Measurements from ENCODE around the gene ZSCAN12.

DNA sequence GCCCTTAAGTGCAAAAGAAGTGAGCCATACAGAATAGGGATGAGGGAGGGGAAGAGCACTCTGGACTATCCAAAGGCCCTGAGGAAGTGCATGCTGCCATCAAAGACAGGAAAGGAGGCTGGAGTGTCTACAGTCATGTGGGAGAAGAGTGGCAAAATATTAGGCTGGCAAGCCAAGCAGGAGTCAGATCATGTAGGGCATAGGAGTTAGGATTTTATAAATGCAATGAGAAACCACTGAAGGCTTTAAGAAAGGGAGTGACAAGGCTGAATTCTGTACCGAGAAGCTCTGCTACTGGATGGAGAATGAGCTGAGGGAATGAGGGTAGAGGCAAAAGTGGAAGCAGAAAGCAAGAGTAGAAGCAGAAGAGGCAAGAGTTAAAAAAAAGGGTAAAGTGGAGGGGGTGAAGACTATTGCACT lies 65.9 kb downstream of the ZSCAN12 start:
- TF ChIP-seq, protein P1, sequence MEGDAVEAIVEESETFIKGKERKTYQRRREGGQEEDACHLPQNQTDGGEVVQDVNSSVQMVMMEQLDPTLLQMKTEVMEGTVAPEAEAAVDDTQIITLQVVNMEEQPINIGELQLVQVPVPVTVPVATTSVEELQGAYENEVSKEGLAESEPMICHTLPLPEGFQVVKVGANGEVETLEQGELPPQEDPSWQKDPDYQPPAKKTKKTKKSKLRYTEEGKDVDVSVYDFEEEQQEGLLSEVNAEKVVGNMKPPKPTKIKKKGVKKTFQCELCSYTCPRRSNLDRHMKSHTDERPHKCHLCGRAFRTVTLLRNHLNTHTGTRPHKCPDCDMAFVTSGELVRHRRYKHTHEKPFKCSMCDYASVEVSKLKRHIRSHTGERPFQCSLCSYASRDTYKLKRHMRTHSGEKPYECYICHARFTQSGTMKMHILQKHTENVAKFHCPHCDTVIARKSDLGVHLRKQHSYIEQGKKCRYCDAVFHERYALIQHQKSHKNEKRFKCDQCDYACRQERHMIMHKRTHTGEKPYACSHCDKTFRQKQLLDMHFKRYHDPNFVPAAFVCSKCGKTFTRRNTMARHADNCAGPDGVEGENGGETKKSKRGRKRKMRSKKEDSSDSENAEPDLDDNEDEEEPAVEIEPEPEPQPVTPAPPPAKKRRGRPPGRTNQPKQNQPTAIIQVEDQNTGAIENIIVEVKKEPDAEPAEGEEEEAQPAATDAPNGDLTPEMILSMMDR (conservative IDR thresholded peaks at IDR 0.05; ENCODE audit: low read length): no peak
- TF ChIP-seq EZH2phosphoT487 (IDR thresholded peaks at IDR 0.05; ENCODE audit: borderline replicate concordance, low read depth, low read length): no peak
